GM19468 (cell line): ENCODE results near the gene SPATA46.
A peak's percentile ranks its signal among the peaks of the same experiment; 100 is the strongest.

Experiments used
- ATAC-seq: cut with Tn5 transposase; IDR thresholded peaks from one replicate; pipeline ENCODE4 v1.9.1; 2021; ENCODE audit warnings: mild to moderate bottlenecking, moderate library complexity, moderate number of reproducible peaks; ENCODE audit not compliant: unreplicated experiment; ENCODE audit errors: extremely low read depth

The SPATA46 gene

DNA sequence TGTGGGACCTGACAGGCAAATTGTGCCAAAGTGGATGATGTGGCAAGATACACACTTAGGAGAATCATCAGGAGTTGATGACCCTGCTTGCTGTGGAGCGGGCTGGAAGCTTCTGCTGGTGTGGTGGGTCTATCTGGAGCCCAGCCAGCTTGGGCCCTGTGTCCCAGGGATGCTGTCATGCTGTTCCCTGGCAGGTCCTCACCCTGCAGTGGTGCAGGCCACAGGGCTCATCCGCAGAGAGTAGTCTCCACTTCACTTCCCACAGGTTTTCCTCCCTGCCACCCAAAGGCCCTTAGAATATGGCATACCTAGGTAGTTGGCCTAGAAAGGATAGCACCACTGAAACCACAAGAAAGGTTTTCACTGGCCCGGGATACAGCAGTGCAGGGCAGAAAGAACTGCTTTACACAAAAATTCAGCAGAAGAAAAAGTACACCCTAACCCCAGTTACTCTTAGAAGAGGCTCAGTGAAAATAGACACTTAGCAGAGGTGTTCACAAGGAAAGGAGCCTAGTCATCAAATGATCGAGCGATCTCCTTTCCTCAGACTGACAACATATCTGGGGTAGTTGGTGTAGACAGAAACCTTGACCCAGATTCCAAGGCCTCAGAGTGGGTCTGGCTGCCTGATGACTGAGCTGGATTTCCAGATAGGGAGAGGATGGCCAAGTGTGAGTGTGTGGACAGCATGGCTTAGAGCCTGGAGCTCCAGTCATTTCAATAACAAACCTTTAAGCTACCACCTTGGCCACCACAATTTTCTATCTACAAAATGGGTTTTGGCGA, 3.6 kb upstream of the SPATA46 start:
- no peak for ATAC-seq

DNA sequence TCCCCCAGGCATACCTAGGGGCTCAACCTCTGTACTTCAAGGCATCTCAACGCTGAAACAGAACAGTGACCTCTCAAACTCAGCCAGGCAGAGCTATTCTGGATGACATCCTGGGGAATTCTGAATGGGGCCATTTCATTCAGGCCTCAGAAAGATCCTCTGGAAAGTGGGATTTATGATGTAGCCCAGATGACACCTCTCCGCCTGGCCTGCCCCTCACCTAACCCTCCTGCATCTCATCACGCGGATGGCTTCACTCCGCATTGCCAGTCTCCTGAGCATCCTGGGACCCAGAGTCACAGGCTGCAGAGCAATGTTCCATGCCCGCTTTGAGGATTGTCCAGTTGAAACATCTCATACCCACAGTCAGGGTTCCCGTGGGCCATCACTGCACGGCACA, 1.2 kb downstream of the SPATA46 start:
- ATAC-seq = no peak

DNA sequence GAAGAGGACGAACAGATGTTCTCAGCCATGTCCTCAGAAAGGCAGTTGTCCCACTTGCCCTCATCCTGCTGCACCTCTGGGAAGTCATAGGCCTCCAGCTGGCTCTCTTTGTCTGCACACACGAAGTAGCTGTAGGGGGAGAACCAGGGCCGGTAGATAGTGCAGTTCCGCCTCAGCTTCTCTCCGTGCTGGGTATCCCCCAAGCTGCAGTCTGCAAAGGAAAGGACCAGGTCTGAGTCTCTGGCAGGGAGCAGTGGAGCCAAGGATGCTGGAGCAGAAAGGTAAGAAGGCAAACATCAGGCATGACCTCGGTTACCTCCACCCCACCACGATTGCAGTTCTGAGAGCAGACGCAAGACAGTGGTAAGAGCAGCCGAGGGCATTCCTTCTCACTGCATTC, 2.2 kb downstream of the SPATA46 start:
- ATAC-seq = no peak

DNA sequence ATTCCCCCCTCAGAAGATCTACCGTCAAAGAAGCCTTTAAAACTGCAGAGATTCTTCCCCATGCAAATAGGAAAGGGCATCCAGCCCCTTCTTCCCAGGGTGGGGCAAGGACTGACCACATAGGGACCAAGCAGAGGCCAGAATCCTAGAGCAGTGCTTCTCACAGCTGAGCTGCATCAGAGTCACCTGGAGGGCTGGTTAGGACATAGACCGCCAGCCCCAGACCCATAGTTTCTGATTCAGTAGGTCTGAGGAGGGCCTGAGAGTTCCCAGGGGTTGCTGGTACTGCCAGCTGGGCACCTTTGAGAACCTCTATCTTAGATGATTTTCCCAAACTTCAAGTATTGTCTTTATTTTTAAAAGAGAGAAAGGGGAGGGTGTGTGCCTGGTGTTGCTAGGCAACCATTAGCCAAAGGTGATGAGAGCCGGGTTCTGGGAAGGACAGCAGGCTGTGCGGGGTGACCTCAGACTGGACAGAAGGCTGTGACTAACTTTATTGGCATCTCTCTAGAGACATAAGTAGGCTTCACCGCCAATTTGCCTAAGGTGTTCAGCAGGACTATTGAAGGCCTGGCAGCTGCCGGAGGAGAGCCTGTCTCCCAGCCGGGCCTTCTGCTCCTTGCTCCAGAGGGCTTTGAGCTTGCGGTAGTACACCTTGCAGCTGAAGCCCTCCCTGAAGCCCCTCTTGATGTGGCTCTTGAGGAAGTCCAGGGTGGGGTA, 3.0 kb downstream of the SPATA46 start:
- no peak for ATAC-seq

DNA sequence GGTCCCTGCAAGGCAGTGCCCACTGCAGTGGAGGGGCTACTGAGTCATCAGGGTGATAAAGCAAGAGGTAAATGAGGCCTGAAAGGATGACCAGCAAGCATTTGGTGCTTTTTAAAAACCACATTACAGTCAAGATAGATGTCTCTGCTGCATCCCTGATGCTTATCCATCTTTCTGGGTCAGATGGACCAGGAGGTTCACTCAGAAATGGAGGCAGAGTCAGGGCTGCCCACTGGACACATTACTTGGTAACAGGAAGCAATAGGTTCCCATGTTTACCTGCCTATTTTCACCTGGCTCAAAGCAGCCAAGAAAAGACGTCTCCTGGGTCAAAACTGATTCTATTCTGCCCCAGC, 3.6 kb downstream of the SPATA46 start:
- ATAC-seq = no peak

DNA sequence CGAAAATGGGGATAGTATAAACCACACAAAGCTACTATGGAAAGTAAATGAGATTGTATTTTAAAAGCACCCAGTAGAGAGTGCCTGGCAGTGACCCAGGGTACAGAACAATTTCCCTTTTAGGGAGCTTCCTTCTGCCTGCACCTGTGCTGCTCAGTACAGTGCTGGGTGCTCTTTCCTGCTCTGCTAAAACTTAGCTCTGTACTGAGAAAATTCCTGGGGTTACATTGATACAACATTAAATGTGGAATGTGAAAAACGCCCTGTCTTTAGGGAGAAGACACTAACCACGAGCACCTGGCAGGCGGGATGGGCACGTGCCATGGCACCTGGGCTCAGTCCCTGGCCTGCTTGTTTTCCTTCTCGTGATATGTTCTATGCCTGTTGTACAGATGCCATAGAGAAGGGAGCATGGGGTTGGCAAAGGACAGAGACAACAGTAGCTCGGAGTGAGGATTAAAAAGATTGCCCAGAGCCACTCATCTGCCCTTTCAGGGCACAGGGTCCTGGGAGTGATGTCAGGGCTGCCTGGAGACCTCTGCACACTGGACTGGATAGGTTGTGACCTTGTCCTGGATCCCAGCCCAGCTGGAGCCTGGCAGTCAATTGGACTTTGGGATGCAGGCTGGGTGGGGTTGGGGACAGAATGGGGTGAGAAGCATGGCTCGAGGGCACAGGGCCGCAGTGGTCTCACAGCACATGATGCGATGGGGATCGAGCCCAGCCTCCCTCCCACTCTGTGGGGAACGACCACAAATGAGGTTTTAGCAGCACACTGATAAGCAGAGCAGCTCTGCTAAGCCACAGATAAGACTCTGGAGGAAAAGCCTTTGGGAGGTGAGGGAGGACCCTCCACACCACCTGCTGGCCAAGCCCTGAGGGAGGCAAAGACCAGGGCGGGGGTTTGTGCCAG, 4.2 kb downstream of the SPATA46 start:
- ATAC-seq = no peak

DNA sequence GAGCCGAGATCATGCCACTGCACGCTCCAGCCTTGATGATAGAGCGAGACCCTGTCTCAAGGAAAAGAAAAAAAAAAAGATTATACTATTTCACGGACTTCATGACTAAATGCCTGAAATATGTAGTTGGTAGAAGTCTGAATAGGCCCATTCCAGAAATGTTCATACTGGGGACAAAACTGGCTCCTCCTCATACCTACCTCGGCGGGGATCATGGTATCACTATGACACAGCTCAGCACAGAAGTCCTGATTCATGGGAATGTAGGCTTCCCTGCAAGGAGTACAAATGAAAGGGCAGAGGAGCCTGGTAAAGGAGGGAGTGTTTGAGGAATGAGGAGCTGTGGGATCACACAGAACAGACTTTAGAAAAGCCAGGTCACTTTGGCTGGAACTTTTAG, 5.0 kb downstream of the SPATA46 start:
- no peak for ATAC-seq

DNA sequence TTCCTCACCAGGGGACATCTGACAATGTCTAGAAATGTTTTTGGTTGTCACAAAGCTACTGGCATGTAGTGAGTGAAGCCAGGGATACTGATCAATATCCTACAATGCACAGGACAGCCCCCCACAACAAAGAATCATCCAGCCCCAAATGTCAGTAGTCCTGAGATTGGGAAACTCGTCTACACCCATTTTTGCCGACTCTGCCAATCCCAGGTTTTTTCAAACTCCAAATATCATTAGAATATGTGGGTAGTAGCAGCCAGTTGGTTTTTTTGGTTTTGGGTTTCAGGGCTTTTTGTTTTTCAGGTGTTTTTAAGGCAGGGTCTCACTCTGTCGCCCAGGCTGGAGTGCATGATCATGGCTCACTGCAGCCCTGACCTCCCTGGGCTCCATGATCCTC, 5.9 kb downstream of the SPATA46 start:
- ATAC-seq = no peak

DNA sequence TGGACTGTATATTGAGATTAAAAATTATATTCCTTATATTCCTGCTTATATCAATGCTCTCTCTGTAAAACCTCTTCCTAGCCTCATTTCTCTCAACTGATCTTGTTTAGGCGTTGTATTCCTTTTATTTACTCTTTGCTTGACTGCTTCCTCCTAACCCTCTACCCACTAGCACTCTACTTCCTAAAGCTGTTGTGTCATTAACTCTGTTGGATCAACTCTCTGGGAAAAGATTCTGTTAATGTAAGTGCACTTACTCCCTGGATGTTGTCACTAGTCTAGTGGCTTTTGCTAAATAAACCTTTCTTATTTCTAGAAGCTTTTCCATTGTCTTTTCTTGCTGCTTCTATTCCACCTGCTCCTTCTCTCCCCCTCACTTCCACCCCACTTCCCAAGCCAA, 6.5 kb downstream of the SPATA46 start:
- ATAC-seq = no peak

DNA sequence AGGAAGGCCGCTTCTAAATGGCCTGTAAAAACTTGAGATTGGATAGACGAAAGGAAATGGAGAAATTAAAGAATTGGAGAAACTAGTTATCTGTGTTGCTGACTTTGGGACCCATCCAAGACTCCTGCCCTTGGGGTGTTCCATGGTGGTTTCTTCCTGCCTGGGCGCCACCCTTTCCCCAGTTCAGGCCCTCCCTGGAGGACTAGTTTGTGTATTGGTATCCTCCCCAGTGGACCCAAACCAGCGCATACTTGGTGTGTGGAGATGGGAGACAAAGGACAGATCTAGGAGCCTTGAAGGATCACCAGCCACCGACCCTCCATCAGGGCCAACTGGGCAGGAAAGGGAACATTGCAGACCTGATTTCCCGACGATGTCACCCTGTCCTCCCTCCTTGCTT, 7.1 kb downstream of the SPATA46 start:
- ATAC-seq = no peak

DNA sequence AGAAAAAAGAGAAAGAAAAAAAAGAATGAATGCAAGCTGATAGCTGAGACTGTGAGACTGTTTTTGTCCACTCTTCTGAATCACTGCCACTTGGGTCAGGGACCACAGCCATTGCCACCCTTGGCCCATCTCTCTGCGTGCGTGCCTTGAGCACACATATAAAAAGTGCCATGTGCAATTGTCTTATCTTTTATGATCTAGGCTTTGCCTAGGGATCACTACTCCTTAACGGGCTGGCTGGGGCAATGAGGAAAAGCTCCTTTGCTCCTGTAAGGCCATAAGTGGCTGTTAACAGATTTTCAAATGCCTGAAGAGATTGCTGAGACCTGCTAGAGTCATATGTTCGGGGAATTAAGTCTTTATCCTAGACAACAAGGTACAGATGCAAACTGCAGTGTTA, 8.2 kb downstream of the SPATA46 start:
- no peak for ATAC-seq

DNA sequence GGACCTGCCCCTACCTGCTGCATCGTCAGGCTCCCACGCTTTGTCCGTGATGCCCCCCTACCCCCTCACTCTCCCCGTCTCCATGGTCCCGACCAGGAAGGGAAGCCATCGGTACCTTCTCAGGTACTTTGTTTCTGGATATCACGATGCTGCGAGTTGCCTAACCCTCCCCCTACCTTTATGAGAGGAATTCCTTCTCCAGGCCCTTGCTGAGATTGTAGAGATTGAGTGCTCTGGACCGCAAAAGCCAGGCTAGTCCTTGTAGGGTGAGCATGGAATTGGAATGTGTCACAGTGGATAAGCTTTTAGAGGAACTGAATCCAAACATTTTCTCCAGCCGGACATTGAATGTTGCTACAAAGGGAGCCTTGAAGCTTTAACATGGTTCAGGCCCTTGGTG, 8.9 kb downstream of the SPATA46 start:
- no peak for ATAC-seq

DNA sequence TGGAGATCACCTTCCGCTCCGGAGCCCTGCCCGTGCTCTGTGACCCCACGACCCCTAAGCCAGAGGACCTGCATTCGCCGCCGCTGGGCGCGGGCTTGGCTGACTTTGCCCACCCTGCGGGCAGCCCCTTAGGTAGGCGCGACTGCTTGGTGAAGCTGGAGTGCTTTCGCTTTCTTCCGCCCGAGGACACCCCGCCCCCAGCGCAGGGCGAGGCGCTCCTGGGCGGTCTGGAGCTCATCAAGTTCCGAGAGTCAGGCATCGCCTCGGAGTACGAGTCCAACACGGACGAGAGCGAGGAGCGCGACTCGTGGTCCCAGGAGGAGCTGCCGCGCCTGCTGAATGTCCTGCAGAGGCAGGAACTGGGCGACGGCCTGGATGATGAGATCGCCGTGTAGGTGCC, 9.6 kb downstream of the SPATA46 start:
- no peak for ATAC-seq

DNA sequence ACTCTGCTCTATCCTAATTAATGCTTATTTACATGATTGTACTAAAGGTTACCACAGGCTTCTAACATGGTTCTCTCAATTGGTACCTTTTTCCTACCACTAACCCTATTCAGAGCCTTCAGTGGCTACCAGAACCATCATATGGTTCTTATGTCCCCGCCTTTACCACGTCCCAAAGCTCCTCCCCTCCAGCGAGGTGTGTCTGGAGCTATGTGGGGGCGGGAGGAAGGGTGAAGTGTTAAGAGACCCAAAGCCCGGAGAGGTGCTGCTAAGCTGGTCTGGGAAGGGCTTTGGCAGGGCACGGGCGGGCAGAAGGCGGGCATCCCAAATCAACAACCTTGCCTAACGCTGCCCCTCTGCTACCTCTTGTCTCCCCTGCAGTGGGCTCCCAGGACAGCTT, 10.0 kb downstream of the SPATA46 start:
- ATAC-seq = no peak

DNA sequence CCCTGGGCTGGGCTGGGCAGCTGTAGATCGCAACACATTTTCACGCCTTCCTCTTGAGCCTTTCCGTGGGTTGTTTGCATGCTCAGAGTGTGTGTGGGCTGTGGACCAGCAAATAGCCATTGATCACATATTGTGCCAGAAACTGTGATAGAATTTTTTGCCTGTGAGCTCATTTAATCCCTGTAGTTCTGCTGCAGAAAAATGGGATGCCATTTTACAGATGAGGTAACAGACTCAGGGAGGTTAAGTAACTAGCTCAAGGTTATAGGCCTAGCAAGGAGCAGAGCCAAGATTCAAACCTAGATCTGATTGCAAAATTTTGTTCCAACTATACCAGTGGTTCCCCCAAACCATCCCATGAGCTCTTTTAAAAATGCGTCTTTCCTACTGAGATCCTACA, 10.5 kb downstream of the SPATA46 start:
- no peak for ATAC-seq

DNA sequence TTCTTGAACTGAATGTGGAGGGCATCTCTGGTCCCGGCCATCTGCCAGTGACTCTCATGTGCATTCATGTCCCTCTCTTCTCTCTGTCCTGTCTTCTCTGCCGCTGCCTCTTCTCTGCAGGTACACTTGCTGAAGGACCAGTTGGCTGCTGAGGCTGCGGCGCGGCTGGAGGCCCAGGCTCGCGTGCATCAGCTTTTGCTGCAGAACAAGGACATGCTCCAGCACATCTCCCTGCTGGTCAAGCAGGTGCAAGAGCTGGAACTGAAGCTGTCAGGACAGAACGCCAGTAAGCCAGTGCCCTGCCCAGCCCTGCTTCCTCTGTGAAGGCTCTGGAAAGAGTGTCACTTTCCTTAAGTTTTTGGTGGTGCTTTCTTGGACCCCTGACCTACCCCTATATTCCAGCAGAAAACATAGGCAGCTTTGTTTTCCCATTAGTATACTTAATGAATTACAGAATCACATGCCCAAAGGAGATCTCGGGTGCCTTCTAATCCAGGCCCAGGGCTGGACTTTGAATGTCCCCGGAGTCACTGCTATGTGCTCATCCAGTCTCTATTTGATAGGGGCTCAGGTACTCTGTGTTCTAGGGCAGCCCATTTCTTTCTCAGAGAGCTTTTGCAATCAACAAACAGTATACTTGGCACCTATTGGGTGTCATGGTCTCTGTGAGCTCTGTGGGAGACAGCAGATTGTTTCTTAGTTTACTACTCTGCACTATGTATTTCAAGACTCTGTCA, 11.2 kb downstream of the SPATA46 start:
- ATAC-seq = no peak

DNA sequence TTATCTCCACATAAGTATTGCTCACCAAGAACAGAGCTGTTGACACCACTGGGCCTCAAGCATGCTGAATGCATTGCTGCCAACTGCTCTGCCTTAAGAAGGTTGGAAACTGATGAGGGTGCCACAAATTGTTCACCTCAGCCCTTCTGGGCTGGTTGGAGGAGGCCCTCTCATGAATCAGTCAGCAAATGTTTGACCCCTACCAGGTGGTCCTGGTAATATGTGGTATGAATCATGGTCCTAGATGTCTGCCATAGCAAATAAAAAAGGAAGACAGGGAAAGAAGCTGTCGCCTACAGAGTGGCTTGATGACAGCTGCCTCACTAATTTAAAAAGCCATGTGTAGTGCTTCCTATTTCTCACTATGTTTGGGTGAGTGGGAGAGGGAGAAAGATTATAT, 12.2 kb downstream of the SPATA46 start:
- ATAC-seq = no peak

DNA sequence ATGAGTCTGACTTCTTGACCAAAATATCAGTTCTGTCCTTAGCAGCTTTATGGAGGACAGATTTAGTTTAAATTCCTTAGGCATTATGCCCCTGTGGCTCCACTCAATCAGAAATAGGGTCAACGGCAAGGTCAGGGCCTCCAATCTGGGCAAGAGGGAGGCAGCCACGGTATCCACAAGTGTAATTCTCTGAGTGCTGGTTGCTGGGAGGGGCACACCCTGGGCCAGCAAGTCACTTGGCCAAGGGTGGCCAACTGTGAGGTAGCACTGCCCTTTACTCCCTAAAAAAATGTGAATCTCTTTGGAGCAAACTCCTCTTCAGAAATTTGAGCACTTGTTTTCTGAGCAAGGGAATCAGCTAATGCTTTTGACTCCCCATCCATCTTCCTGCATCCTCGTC, 12.8 kb downstream of the SPATA46 start:
- no peak for ATAC-seq

DNA sequence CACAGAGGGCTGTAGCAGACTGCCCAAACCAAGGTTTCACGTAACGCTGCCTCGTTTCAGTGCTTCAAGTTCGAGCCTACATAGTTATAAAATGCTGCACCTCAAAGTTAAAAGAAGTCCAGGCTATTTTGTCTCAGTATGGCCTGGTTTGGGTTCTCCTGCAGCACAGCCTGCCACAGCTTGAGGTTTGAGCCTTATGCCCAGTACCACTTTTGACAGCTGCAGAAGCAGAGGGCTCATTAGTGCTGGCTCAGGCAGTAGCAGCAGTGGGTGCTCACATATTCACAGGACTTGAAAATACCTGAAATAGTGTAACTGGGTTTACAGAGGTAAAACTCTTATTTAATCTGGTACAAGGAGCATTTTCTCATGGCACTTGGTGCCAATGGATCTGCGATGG, 15.3 kb downstream of the SPATA46 start:
- ATAC-seq = peak; percentile 10

DNA sequence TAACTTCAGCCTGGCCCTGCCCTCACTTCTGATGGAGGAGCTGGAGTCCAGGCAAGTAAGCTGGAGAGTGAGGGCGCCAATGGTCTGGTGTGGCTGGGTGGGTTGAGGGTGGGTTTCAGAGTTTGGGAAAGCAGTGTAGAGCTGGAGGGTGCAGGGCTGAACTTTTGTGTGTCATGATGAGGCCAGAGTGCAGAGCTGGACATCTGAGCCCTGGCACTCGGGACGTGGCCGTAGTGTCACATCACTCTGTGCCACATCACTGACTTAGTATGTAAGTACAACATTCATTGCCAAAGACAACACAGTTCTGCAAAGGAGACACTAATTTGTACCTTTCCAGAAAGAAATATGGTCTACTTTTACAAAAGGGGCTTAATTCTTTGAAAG, 15.8 kb downstream of the SPATA46 start:
- no peak for ATAC-seq
